Caki2 (cell line): Measurements from ENCODE around the gene MEPE. TPM values are rescaled to one million over a fixed set of nuclear protein-coding genes. Genes with fewer than 3 reads are reported as not detected.
"Not testable (repeated sequence)": the region's sequence is repeated elsewhere in the genome, so short reads cannot be mapped to it uniquely, and the experiment has no call there.

Source experiments
- DNase-seq: peaks from one replicate; pipeline ENCODE4 v3.0.0-alpha.2; 2015; ENCODE audit warnings: low read depth
- in situ Hi-C: cut with HindIII; loops from 2 replicates; pipeline ENCODE4 v1.10.0; 2016; ENCODE audit warnings: low sequenced_read_pairs, low pct_unique_long_range_greater_than_20kb, mixed read lengths
- total RNA-seq: library from RNA; depleted of rRNA; stranded (reverse); fragments of >200 nt; shearing (Covaris generic); gene quantifications from 2 replicates; pipeline ENCODE4 v1.2.3, GENCODE V29; 2014; ENCODE audit warnings: low replicate concordance; rRNA removed

The MEPE gene
- total RNA-seq, 1 experiment from 2014 or later, result not detected

GRCh38 chr4:87865960-87866598 lies 33.3 kb downstream of the MEPE start:
- in situ Hi-C loops, result no loop called here
- DNase-seq, result peak; percentile 93

GRCh38 chr4:87868522-87868921 lies 35.8 kb downstream of the MEPE start:
- no peak for DNase-seq
- in situ Hi-C loops, result no loop called here

- in situ Hi-C loops, result no loop called here
- DNase-seq, result no peak
These were observed 39.3 kb downstream of the MEPE start for GRCh38 chr4:87872028-87872427.

DNA sequence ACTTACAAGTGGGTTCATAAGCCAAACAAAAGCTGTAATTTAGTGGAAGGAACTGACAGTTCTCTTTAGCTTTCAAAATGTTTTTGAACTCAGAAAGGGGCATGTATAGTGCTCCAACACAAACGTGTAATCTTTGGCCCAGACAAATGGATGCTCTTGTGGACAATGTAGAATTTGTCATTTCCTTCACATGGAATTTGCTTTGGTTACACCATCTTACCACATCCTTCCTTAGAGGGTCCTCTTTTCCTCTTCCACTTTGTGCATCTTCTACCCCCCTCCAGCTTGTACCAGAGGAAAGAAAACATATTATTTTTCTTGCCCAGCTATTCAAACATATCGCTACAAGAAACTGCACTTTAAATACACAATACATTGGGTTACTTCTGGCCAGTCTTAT lies 42.4 kb downstream of the MEPE start:
- DNase-seq, result no peak
- in situ Hi-C loops, result no loop called here

DNA sequence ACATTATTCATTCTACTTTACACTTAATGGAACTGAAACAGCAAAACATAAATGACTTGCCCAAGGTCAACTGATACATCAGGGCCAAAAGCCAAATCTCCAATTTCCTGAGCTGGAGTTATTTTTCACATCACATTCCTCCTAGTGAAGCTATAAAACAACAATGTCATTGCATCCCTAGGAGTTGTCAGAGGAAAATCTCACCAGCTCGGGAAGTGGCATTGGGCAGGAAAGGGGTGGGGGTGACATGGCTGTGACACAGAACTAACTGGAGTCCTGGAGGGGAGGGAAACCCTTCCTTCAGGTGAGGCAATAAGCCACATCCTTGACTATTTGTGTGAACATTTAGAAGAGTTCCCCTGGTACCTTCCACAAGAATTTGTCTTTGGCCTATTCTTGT lies 47.3 kb downstream of the MEPE start:
- in situ Hi-C loops, result loop anchor here (5.0 kb wide), 1 partner anchor 67 kb away; no protein-coding TSS in a partner anchor
- no peak for DNase-seq

- in situ Hi-C loops, result loop anchor here (5.0 kb wide), 1 partner anchor 66 kb away; no protein-coding TSS in a partner anchor
- no peak for DNase-seq
These were observed 48.3 kb downstream of the MEPE start for GRCh38 chr4:87881115-87881514.

GRCh38 chr4:87882321-87882720 lies 49.6 kb downstream of the MEPE start:
- in situ Hi-C loops, result loop anchor here (5.0 kb wide), 1 partner anchor 65 kb away; no protein-coding TSS in a partner anchor
- no peak for DNase-seq

- in situ Hi-C loops, result loop anchor here (5.0 kb wide), 1 partner anchor 64 kb away; no protein-coding TSS in a partner anchor
- no peak for DNase-seq
These were observed 50.1 kb downstream of the MEPE start for GRCh38 chr4:87882861-87883260.

DNA sequence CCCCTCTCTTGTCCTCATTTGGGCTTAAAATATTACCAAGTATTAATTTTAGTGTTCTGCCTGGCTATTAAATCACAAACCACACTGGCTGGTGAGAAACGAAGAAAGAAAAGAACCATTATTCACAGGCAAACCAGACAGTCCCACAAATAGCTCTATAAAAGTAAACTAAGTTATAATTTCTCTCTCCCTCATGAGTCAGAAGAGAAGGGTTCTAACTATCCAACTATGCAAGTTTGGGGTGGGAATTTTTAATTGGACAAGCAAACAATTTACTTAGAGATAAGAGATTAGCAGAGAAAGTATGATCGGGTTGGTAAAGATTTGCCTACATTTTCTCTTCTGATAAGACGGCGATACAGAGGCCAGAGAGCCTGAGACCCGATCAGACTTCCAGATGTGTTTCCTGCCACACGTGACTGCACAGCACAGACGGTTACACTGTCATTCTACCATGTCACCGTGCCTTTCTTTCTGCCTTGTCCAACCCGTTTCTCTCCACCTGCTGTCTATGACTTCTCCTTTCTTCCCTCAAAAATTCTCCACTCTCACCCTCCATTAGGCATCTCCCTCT lies 52.3 kb downstream of the MEPE start:
- in situ Hi-C loops, result loop anchor here (5.0 kb wide), 1 partner anchor 62 kb away; no protein-coding TSS in a partner anchor
- no peak for DNase-seq

- in situ Hi-C loops, result no loop called here
- no peak for DNase-seq
These were observed 53.3 kb downstream of the MEPE start for GRCh38 chr4:87886083-87886482.

GRCh38 chr4:87890753-87891152 lies 58.0 kb downstream of the MEPE start:
- in situ Hi-C loops, DNase-seq: not testable (repeated sequence)

- in situ Hi-C loops, result no loop called here
- DNase-seq, result peak; percentile 77
These were observed 63.3 kb downstream of the MEPE start for GRCh38 chr4:87895964-87896621.

Other genes starting within 250 kb of the MEPE start
- not detected in 2 replicates for gene DSPP, start 224.4 kb upstream of the MEPE start, total RNA-seq
- gene DMP1, start 182.7 kb upstream of the MEPE start, total RNA-seq, result not detected in 2 replicates
- not detected in 2 replicates for gene IBSP, start 33.4 kb upstream of the MEPE start, total RNA-seq
- 7,203 and 7,403 TPM in 2 replicates for gene SPP1, start 142.7 kb downstream of the MEPE start, total RNA-seq
- 16.6 and 38.8 TPM in 2 replicates for gene PKD2, start 174.7 kb downstream of the MEPE start, total RNA-seq